ENCODE results near the gene CXCR1. TPM values are rescaled to one million over a fixed set of nuclear protein-coding genes. Genes with fewer than 3 reads are reported as not detected.
"Not testable (repeated sequence)": the region's sequence is repeated elsewhere in the genome, so short reads cannot be mapped to it uniquely, and the experiment has no call there.

CXCR1 gene
- total RNA-seq, 1 donor from 2014 or later, result not detected

DNA sequence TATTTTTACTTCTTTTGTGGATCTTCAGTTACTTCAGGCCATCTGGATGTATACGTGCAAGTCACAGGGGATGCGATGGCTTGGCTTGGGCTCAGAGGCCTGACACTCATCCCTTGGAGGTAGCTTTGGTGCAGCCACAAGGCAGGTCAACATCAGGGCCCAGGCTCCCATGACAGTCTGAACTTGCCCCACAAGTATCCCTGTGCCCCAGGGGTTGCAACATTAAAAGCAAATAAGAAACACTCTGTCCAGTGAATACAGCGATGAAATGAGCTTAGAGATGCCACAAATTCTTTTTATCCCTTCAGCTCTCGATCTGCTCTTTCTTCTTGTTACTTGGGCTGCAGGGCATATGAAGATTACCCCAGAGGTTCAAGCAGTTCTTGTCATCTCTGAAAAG is 13.0 kb upstream of the CXCR1 start:
- ChIA-PET CTCF (interaction anchor here (1.2 kb wide), 1 partner anchor 93 kb away, joined by 3 read pairs; no protein-coding TSS in a partner anchor), POLR2A (no interaction called here)
- no peak overlapping the region for H3K4me3 Mint-ChIP-seq

DNA sequence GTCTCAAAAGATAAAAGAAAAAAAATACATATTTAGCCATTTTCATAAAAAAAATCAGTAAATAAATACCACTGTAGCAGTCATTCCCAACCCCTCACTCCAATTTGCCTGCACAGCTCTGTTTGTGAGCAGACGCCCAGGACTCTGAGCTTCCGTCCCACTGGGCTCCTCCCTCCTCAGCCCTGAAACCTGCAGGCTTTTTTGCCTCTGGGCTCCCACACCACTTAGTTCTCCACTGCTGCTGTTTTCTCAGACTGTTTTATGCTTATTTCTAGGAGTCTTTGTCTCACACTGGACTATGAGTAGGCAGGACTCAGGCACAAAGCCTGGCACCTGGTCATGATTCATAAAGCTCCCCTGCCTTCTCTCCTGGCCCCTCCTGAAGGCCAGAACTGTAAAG is 6.1 kb upstream of the CXCR1 start:
- ATAC-seq (ENCODE audit: low read depth) (no peak), DNase-seq (no peak)
- Mint-ChIP-seq H3K4me3 (no peak overlapping the region), H3K27me3 (peaks cover 8% of the 10 kb centered on the region), H3K27ac (no peak overlapping the region), H3K4me1 (peaks cover 9% of the 10 kb centered on the region), H3K9me3 (no peaks in the 10 kb centered on the region), H3K36me3 (ENCODE audit: low read depth) (no peaks in the 10 kb centered on the region)
- ChIA-PET POLR2A (no interaction called here), CTCF (interaction anchor here (0.7 kb wide), 1 partner anchor 63 kb away, joined by 3 read pairs; no protein-coding TSS in a partner anchor)
- TF ChIP-seq, protein P1, sequence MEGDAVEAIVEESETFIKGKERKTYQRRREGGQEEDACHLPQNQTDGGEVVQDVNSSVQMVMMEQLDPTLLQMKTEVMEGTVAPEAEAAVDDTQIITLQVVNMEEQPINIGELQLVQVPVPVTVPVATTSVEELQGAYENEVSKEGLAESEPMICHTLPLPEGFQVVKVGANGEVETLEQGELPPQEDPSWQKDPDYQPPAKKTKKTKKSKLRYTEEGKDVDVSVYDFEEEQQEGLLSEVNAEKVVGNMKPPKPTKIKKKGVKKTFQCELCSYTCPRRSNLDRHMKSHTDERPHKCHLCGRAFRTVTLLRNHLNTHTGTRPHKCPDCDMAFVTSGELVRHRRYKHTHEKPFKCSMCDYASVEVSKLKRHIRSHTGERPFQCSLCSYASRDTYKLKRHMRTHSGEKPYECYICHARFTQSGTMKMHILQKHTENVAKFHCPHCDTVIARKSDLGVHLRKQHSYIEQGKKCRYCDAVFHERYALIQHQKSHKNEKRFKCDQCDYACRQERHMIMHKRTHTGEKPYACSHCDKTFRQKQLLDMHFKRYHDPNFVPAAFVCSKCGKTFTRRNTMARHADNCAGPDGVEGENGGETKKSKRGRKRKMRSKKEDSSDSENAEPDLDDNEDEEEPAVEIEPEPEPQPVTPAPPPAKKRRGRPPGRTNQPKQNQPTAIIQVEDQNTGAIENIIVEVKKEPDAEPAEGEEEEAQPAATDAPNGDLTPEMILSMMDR (IDR thresholded peaks at IDR 0.05), result no peak
- intact Hi-C loops (cut with micrococcal nuclease), result no loop called here

More for the DNA sequence above, 13.0 kb upstream of the CXCR1 start:
- no peak for ATAC-seq (ENCODE audit: low read depth)
- TF ChIP-seq, protein P1 (IDR thresholded peaks at IDR 0.05), result no peak
- Mint-ChIP-seq H3K36me3 (ENCODE audit: low read depth) (no peaks in the 10 kb centered on the region), H3K27me3 (peaks cover 10% of the 10 kb centered on the region), H3K9me3 (no peaks in the 10 kb centered on the region), H3K27ac (no peak overlapping the region), H3K4me1 (no peaks in the 10 kb centered on the region)
- DNase-seq, result no peak
- intact Hi-C loops (cut with micrococcal nuclease), result no loop called here

DNA sequence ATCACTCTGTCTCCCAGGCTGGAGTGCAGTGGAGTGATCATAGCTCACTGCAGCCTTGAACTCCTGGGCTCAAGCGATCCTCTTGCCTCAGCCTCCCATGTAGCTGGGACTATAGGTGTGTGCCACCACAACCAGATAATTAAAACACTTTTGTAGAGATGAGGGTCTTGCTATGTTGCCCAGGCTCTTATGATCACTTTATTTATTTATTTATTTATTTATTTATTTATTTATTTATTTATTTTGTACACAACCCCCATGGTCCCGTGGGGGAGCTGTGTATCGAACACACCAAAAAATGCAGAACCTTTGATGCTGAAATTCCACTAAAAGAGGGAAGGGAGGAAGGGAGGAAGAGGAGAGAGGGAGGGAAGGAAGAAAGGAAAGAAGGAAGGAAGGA is 5.0 kb upstream of the CXCR1 start:
- POLR2A ChIA-PET; DNase-seq; H3K27me3 Mint-ChIP-seq; H3K27ac Mint-ChIP-seq; intact Hi-C loops (cut with micrococcal nuclease); H3K4me3 Mint-ChIP-seq; H3K9me3 Mint-ChIP-seq; ATAC-seq (ENCODE audit: low read depth); H3K36me3 Mint-ChIP-seq (ENCODE audit: low read depth): not testable (repeated sequence)
- peaks cover 17% of the 10 kb centered on the region for H3K4me1 Mint-ChIP-seq
- CTCF ChIA-PET, result interaction anchor here (1.0 kb wide), 1 partner anchor 10 kb away, joined by 3 read pairs; no protein-coding TSS in a partner anchor

DNA sequence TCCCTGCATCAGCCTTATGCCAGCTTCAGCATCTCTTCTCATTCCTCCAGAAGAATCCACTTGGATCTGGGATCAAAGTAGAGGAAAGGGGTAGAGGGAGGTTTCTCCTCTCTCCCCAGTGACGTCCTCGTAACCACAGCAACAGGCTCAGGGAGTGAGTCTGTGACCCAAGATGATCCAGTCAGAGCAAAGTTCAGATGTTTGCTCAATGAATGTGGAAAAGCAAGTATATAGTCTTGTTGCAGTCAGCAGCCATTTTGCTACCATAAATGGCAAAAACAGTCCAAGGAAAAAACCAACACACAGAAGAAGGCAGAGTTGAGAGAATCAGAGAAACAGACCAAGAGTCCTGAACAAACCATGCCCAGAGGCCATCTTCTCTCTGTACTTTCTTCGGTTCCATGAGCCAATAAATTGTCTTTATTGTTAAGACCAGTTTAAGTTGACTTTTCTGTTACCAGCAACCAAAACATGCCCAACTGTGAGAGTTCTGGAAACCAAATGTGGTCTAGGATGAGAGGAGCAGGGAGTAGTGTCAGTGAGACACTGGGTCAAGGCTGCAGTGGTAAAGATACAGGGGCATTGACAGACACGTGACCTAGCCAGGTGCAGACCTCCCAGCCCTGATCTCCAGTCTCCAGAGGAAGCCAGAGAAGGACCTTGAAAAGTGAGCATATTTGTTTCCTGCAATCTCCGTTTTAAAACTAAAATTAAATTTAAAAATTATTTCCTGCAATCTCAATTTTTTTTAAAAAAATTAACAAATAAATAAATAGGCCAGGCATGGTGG is 3.2 kb upstream of the CXCR1 start:
- Mint-ChIP-seq H3K36me3 (ENCODE audit: low read depth) (no peaks in the 10 kb centered on the region), H3K27me3 (peaks cover 8% of the 10 kb centered on the region), H3K9me3 (no peaks in the 10 kb centered on the region), H3K4me1 (peaks cover 25% of the 10 kb centered on the region), H3K4me3 (no peak overlapping the region), H3K27ac (no peak overlapping the region)
- TF ChIP-seq, protein P1 (IDR thresholded peaks at IDR 0.05), result no peak
- ATAC-seq (ENCODE audit: low read depth), result no peak
- intact Hi-C loops (cut with micrococcal nuclease), result loop anchor here (1.0 to 5.0 kb wide), 3 partner anchors 46 to 227 kb away; partner anchors contain the start of gene CTDSP1
- DNase-seq, result no peak
- POLR2A ChIA-PET, result no interaction called here
- CTCF ChIA-PET, result no interaction called here

DNA sequence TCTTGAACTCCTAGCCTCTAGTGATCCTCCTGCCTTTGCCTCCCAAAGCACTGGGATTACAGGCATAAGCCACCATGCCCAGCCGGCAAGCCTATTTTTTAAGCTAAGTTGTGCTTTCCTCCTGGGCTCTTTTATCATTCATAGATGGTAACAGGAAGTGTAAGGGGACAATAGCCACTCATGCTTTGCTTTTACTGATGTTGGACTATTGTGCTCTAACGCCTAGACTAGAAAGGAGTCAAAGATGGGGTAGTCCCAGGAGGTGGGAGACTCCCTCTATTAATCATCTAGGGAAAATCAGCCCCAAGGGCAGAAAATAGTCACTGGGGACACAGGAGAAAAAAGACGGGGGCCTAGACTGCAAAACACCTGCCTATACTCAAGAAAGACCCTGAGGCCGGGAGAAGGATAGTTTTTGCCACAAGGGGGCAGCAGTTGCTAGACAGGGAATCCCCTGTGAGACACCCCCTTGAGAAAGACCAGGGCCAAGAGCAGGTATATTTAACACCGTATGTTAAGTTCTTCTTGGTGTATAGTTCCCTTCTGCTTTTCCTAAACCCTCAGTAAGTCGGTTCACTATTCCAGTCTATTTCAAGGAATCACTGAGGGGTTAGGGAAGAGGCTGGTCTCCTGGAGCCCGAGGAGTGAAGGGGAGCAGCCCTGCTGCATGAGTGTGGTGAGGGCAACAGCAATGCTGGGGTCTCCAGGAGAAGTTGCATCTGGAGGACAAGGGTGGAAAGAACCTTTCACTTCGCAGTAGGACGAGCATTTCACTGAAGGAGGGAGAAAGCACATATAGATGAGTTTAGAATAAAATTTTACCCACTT is 2.1 kb upstream of the CXCR1 start:
- TF ChIP-seq, protein P1 (IDR thresholded peaks at IDR 0.05), result peak; percentile 30
- Mint-ChIP-seq H3K4me3 (no peak overlapping the region), H3K27ac (no peak overlapping the region), H3K4me1 (peaks cover 25% of the 10 kb centered on the region), H3K9me3 (no peaks in the 10 kb centered on the region), H3K27me3 (peaks cover 18% of the 10 kb centered on the region), H3K36me3 (ENCODE audit: low read depth) (no peaks in the 10 kb centered on the region)
- ATAC-seq (ENCODE audit: low read depth) (peak; percentile 79), DNase-seq (peak; percentile 41)
- POLR2A ChIA-PET, result interaction anchor here (0.6 to 1.9 kb wide), 2 partner anchors 48 to 314 kb away, joined by 3 to 6 read pairs; partner anchors contain the start of gene ARPC2
- CTCF ChIA-PET, result interaction anchor here (0.9 to 2.0 kb wide), 3 partner anchors 9 to 89 kb away, joined by 3 to 11 read pairs (median 5); no protein-coding TSS in a partner anchor
- intact Hi-C loops (cut with micrococcal nuclease), result loop anchor here (1.0 to 5.0 kb wide), 3 partner anchors 47 to 228 kb away; partner anchors contain the start of gene CTDSP1
